Measurements from ENCODE around the gene ANKRD12. TPM values are rescaled to one million over a fixed set of nuclear protein-coding genes. Genes with fewer than 3 reads are reported as not detected.

Gene ANKRD12
- total and polyA plus RNA-seq, 2 donors (not counting 1 experiment from before 2014, with no cell fraction given), result 8.0 to 183 TPM

DNA sequence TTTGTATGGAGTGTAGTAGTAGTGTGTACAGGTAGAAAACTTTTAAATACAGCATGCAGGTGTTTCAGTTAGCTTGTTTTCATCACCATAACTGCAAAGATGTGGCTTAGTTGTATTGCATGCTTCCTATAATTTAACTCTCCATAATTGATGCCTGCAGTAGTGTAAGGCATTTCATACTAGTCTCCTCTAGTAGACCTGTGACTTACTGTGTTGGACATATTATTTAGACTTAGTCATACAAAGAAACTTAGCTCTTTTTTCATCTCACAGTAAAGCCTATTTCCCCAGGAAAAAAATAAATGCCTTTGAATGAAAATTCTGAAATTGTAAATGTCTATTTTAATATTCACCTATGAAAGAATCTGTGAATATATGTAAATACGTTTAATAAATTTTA lies 145.2 kb downstream of the ANKRD12 start:
- Histone ChIP-seq H3K27me3 (replicated peaks in 1 of 4; ENCODE audit: control extremely low read depth in 1 of 4, control insufficient read depth in 3 of 4, insufficient read depth in 4 of 4, low read length in 3 of 4) (no peaks in the 10 kb centered on the region), H3K4me2 (replicated peaks; ENCODE audit: low read depth, low read length, poor library complexity, severe bottlenecking) (no peak overlapping the region), H3K27ac (ENCODE audit: low read length in 2 of 2) (no peak overlapping the region), H3K9ac (ENCODE audit: low read length) (no peak overlapping the region), H3K4me1 (ENCODE audit: control insufficient read depth in 2 of 2, insufficient read depth in 2 of 2, low read length in 2 of 2) (no peaks in the 10 kb centered on the region), H2AFZ (ENCODE audit: insufficient read depth, low read depth, low read length, poor library complexity, severe bottlenecking) (no peak overlapping the region), H3K9me3 (ENCODE audit: control extremely low read depth in 1 of 3, control insufficient read depth in 2 of 3, insufficient read depth in 1 of 3, low read length in 2 of 3) (no peaks in the 10 kb centered on the region), H3K4me3 (ENCODE audit: control extremely low read depth in 1 of 5, extremely low read depth in 1 of 5, insufficient read depth in 1 of 5, low read depth in 2 of 5, low read length in 4 of 5) (no peak overlapping the region), H3K79me2 (ENCODE audit: control insufficient read depth, insufficient read depth, low read length) (no peaks in the 10 kb centered on the region), H3K36me3 (replicated peaks in 1 of 2; ENCODE audit: control extremely low read depth in 1 of 2, control insufficient read depth in 1 of 2, extremely low read depth in 1 of 2, insufficient read depth in 2 of 2, low read length in 1 of 2) (peaks cover 3 to 32% of the 10 kb centered on the region in 2 experiments), H4K20me1 (ENCODE audit: control insufficient read depth, insufficient read depth, low read length, poor library complexity, severe bottlenecking) (no peaks in the 10 kb centered on the region)
- ATAC-seq (ENCODE audit: low read depth) (no peak), DNase-seq (no peak)
- TF ChIP-seq, protein P1, sequence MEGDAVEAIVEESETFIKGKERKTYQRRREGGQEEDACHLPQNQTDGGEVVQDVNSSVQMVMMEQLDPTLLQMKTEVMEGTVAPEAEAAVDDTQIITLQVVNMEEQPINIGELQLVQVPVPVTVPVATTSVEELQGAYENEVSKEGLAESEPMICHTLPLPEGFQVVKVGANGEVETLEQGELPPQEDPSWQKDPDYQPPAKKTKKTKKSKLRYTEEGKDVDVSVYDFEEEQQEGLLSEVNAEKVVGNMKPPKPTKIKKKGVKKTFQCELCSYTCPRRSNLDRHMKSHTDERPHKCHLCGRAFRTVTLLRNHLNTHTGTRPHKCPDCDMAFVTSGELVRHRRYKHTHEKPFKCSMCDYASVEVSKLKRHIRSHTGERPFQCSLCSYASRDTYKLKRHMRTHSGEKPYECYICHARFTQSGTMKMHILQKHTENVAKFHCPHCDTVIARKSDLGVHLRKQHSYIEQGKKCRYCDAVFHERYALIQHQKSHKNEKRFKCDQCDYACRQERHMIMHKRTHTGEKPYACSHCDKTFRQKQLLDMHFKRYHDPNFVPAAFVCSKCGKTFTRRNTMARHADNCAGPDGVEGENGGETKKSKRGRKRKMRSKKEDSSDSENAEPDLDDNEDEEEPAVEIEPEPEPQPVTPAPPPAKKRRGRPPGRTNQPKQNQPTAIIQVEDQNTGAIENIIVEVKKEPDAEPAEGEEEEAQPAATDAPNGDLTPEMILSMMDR (IDR thresholded peaks at IDR 0.05), result no peak
- TF ChIP-seq EZH2 (IDR thresholded peaks at IDR 0.05; ENCODE audit: borderline replicate concordance, insufficient read depth, low read depth, low read length, poor library complexity, severe bottlenecking), result no peak
- ChIA-PET POLR2A (no interaction called here), CTCF (interaction anchor here (0.6 kb wide), 1 partner anchor 292 kb away, joined by 3 read pairs; no protein-coding TSS in a partner anchor)
- H3K27ac Mint-ChIP-seq, result no peak overlapping the region
- H3K4me3 Mint-ChIP-seq, result no peak overlapping the region
- no peaks in the 10 kb centered on the region for H3K27me3 Mint-ChIP-seq
- whole genome bisulfite sequencing (ENCODE audit: insufficient coverage), result no CpG with 5 or more reads among the region's 1 CpG
- peaks cover 3% of the 10 kb centered on the region for H3K9me3 Mint-ChIP-seq (ENCODE audit: insufficient read depth)
- intact Hi-C loops (cut with micrococcal nuclease), result no loop called here
- H3K4me1 Mint-ChIP-seq, result no peaks in the 10 kb centered on the region

- H3K4me3 ChIP-seq (ENCODE audit: control extremely low read depth in 1 of 5, extremely low read depth in 1 of 5, insufficient read depth in 1 of 5, low read depth in 2 of 5, low read length in 4 of 5), result no peak overlapping the region
- Mint-ChIP-seq H3K4me3 (no peak overlapping the region), H3K9me3 (ENCODE audit: insufficient read depth) (peaks cover 4% of the 10 kb centered on the region), H3K27ac (no peak overlapping the region), H3K4me1 (no peaks in the 10 kb centered on the region), H3K27me3 (no peaks in the 10 kb centered on the region)
- H3K4me2 ChIP-seq (replicated peaks; ENCODE audit: low read depth, low read length, poor library complexity, severe bottlenecking), result no peak overlapping the region
- intact Hi-C loops (cut with micrococcal nuclease), result no loop called here
- H3K27ac ChIP-seq (ENCODE audit: low read length in 2 of 2), result no peak overlapping the region
- no peak for ATAC-seq (ENCODE audit: low read depth)
- peaks cover 0 to 6% (median 0%) of the 10 kb centered on the region in 3 donors for H3K9me3 ChIP-seq (ENCODE audit: control extremely low read depth in 1 of 3, control insufficient read depth in 2 of 3, insufficient read depth in 1 of 3, low read length in 2 of 3)
- ChIA-PET CTCF (no interaction called here), POLR2A (no interaction called here)
- no peak for DNase-seq
- no peak overlapping the region for H2AFZ ChIP-seq (ENCODE audit: insufficient read depth, low read depth, low read length, poor library complexity, severe bottlenecking)
- no peaks in the 10 kb centered on the region for H4K20me1 ChIP-seq (ENCODE audit: control insufficient read depth, insufficient read depth, low read length, poor library complexity, severe bottlenecking)
- no peaks in the 10 kb centered on the region for H3K79me2 ChIP-seq (ENCODE audit: control insufficient read depth, insufficient read depth, low read length)
- H3K36me3 ChIP-seq (replicated peaks in 1 of 2; ENCODE audit: control extremely low read depth in 1 of 2, control insufficient read depth in 1 of 2, extremely low read depth in 1 of 2, insufficient read depth in 2 of 2, low read length in 1 of 2), result peaks cover 2 to 22% of the 10 kb centered on the region in 2 experiments
- WGBS (ENCODE audit: insufficient coverage), result no CpG with 5 or more reads among the region's 2 CpGs
- no peak overlapping the region for H3K9ac ChIP-seq (ENCODE audit: low read length)
- no peaks in the 10 kb centered on the region for H3K27me3 ChIP-seq (replicated peaks in 1 of 4; ENCODE audit: control extremely low read depth in 1 of 4, control insufficient read depth in 3 of 4, insufficient read depth in 4 of 4, low read length in 3 of 4)
- H3K4me1 ChIP-seq (ENCODE audit: control insufficient read depth in 2 of 2, insufficient read depth in 2 of 2, low read length in 2 of 2), result no peaks in the 10 kb centered on the region
- TF ChIP-seq, protein P1 (IDR thresholded peaks at IDR 0.05), result no peak
- no peak for TF ChIP-seq EZH2 (IDR thresholded peaks at IDR 0.05; ENCODE audit: borderline replicate concordance, insufficient read depth, low read depth, low read length, poor library complexity, severe bottlenecking)
Observed at GRCh38 chr18:9283791-9284190, 147.2 kb downstream of the ANKRD12 start.

Data from B cell (primary cell).